22Rv1 (cell line): ENCODE measurements around the gene CORO6.

Experiments
- CTCF ChIP-seq: fragments of 450-650 bp; IDR thresholded peaks from 2 replicates; pipeline ENCODE4 v1.5.1; 2017; ENCODE audit warnings: mild to moderate bottlenecking
- ZFX ChIP-seq: fragments of 450-650 bp; IDR thresholded peaks from 2 replicates; pipeline ENCODE4 v1.6.1; 2017; ENCODE audit warnings: antibody characterized with exemption, borderline replicate concordance

GRCh38 chr17:29588017-29588561 is 34.6 kb downstream of the CORO6 start:
- TF ChIP-seq CTCF (no peak), ZFX (no peak)
